Esophagus squamous epithelium (tissue), 5 donors: ENCODE results near the gene C1orf210. TPM values are rescaled to one million over a fixed set of nuclear protein-coding genes. Genes with fewer than 3 reads are reported as not detected.
A peak's percentile ranks its signal among the peaks of the same experiment; 100 is the strongest.

Source experiments
- DNase-seq: peaks from one replicate; lab custom pipeline; 2025; lab: John Stamatoyannopoulos, UW
- H3K27ac ChIP-seq, 4 donors: fragments of 200-600 bp; sonication (generic); one replicate each; pipeline ENCODE4 v1.5.1; 2016 to 2019; ENCODE audit warnings: mild to moderate bottlenecking in 1 of 4
- H3K27me3 ChIP-seq, 4 donors: fragments of 200-600 bp; sonication (generic); 1 replicate in 3 of 4; 2 replicates in 1 of 4; pipeline versions ENCODE4 v1.5.1 to v1.6.0; 2017 to 2021; ENCODE audit warnings: antibody characterized with exemption in 1 of 4
- H3K36me3 ChIP-seq, 3 donors: fragments of 200-600 bp; sonication (generic); one replicate each; pipeline ENCODE4 v1.5.1; 2016 to 2019
- H3K4me1 ChIP-seq, 3 donors: fragments of 200-600 bp; sonication (generic); one replicate each; pipeline ENCODE4 v1.5.1; 2017 to 2019
- H3K4me3 ChIP-seq, 4 donors: fragments of 200-600 bp; sonication (generic); 1 replicate in 3 of 4; 2 replicates in 1 of 4; pipeline ENCODE4 v1.5.1; 2016 to 2019; ENCODE audit warnings: mild to moderate bottlenecking in 2 of 4, moderate library complexity in 1 of 4
- H3K9me3 ChIP-seq, 3 donors: fragments of 200-600 bp; sonication (generic); one replicate each; pipeline ENCODE4 v1.5.1; 2016 to 2019
- POLR2A ChIP-seq, 4 donors: fragments of 450-650 bp; IDR thresholded peaks; one replicate each; pipeline ENCODE4 v1.6.1; 2017; ENCODE audit warnings: antibody characterized with exemption in 4 of 4, mild to moderate bottlenecking in 4 of 4, moderate library complexity in 3 of 4
- WGBS, 2 donors: methylation state at CpG; one replicate each; pipeline ENCODE4 v1.1.5; 2018; 5-methylcytosine and 5-hydroxymethylcytosine counted together
- intact Hi-C: fragments of 100-400 bp; cut with DNase I; formaldehyde crosslinking; loops from one replicate; pipeline ENCODE4 v1.15.0; 2022
- total RNA-seq, 4 donors: library from RNA; depleted of rRNA; stranded (reverse); fragments of >200 nt; gene quantifications; one replicate each; pipeline ENCODE4 v1.1.0, GENCODE V29; 2016
- TF ChIP-seq, protein P1 (sequence below), 6 experiments: fragments of 450-650 bp in 4 of 6; fragments of 200-600 bp in 2 of 6; sonication (generic) in 2 of 6; IDR thresholded peaks; one replicate each; pipeline ENCODE4 v1.5.1; 2016 to 2019; ENCODE audit warnings: antibody characterized with exemption in 6 of 6, mild to moderate bottlenecking in 4 of 6, moderate library complexity in 4 of 6
- donor health status: DM: yes; HTN: yes; CAD: no.

The C1orf210 gene
- total RNA-seq, 4 donors from 2014 or later: 7.9 to 16.2 (median 11.4) TPM

DNA sequence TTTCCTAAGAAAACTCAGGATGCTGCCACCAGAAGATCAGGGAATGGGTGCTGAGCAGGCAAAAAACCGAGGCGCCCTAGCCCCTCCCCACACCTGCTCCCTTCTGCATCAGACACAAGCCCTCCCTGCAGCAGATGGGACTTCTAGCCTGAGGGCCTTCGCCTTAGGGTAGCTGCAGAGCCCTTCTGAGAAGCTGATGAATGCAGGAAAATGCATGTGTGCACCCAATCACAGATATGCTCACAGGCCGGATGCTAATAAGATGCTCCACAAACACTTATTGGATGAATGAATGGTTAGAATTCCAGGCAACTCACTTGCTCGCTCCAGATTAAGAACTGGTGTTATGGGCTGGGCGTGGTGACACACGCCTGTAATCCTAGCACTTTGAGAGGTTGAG lies 6.8 kb upstream of the C1orf210 start:
- H3K27ac ChIP-seq: peak overlapping the region in 1 of 4 donors; percentile 20
- WGBS, 2 donors: 51 to 56% methylated on average over 3 to 6 of the region's 7 CpGs
- no peaks in the 10 kb centered on the region for H3K27me3 ChIP-seq
- H3K36me3 ChIP-seq: no peaks in the 10 kb centered on the region
- TF ChIP-seq, protein P1, sequence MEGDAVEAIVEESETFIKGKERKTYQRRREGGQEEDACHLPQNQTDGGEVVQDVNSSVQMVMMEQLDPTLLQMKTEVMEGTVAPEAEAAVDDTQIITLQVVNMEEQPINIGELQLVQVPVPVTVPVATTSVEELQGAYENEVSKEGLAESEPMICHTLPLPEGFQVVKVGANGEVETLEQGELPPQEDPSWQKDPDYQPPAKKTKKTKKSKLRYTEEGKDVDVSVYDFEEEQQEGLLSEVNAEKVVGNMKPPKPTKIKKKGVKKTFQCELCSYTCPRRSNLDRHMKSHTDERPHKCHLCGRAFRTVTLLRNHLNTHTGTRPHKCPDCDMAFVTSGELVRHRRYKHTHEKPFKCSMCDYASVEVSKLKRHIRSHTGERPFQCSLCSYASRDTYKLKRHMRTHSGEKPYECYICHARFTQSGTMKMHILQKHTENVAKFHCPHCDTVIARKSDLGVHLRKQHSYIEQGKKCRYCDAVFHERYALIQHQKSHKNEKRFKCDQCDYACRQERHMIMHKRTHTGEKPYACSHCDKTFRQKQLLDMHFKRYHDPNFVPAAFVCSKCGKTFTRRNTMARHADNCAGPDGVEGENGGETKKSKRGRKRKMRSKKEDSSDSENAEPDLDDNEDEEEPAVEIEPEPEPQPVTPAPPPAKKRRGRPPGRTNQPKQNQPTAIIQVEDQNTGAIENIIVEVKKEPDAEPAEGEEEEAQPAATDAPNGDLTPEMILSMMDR (IDR thresholded peaks at IDR 0.05): no peak
- TF ChIP-seq POLR2A (IDR thresholded peaks at IDR 0.05): no peak
- H3K9me3 ChIP-seq: no peaks in the 10 kb centered on the region
- DNase-seq: no peak
- no peak overlapping the region for H3K4me3 ChIP-seq
- intact Hi-C loops: no loop called here
- peaks cover 0 to 39% (median 20%) of the 10 kb centered on the region in 3 donors for H3K4me1 ChIP-seq

DNA sequence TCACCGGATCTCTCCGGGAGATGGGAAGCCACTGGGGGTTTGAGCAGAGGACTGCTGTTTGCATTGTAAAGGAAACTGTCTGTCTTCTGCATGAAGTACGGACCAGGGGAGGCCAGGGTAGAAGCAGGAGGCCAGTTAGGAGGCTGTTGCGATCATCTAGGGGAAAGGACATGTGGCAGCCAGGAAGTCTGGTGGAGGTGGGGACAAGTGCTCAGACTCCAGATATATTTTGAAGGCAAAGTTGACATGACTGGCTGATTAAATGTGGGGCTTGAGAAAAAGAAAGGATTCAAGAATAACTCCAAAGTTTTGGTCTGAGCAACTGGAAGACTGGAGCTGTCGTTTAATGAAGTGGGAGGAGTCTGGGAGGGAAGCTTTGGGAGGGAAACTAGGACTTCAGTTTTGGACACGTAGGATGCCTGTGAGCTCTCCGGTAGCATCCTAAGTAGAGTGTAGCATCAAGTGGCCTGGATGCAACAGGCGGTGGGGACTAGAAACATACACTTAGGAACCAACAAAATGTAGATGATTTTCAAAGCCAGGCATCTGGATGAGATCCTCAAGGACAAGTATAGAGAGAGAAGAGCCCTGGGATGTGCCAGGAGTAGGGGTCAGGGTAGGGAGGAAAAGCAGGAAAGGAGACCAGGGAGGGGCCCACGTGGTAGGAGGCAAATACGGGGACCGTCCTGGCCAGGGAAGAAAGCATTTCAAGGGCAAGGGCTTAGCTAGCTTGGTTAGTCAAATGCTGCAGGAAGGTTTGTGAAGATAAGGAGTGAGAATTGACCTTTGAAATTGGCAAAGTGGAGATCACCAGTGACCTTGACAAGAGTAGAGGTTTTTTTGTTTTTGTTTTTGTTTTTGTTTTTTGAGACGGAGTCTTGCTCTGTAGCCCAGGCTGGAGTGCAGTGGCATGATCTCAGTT lies 3.7 kb upstream of the C1orf210 start:
- Histone ChIP-seq H3K27me3 (no peaks in the 10 kb centered on the region), H3K9me3 (no peaks in the 10 kb centered on the region), H3K4me3 (no peak overlapping the region), H3K27ac (no peak overlapping the region), H3K4me1 (peaks cover 3 to 30% (median 6%) of the 10 kb centered on the region in 3 donors), H3K36me3 (no peaks in the 10 kb centered on the region)
- WGBS, 2 donors: 72 to 79% methylated on average over 12 of the region's 12 CpGs
- intact Hi-C loops: no loop called here
- TF ChIP-seq, protein P1 (IDR thresholded peaks at IDR 0.05): no peak
- TF ChIP-seq POLR2A (IDR thresholded peaks at IDR 0.05): no peak
- no peak for DNase-seq

DNA sequence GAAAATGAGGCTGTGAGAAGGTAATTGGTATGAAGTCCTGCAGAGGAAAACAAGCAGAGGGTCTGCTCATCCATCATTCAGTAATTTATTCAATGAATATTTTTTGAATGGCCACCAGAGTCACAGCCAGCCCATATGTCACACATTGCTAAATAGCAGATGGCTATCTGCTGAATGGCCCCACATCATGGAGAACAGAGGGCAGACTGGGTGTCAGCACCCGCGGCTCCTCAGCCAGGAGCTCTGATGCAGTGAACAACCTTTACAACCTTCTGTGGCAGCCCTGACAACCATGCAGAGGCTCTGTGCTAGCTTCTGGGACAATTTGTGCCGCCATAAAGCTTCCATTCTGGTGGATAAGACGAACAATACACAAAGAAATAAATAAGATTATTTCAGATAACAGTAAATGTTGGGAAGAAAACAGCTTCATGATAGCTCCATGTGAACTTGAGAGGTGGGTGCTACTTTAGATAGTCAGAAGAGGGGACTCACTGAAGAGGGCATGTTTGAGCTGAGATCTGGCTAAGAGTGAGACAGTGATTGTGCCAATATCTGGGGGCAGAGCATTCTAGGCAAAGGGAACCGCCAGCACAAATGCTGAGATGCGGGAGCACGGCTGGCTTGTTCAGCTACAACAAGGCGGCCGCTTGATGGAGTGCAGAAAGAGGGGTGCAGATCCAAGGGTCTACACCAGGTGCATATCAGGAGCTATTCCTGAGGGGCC lies 2.8 kb upstream of the C1orf210 start:
- no peak for DNase-seq
- H3K27me3 ChIP-seq: no peaks in the 10 kb centered on the region
- intact Hi-C loops: no loop called here
- 85 to 89% methylated on average over 9 of the region's 9 CpGs for WGBS, 2 donors
- no peaks in the 10 kb centered on the region for H3K9me3 ChIP-seq
- TF ChIP-seq, protein P1 (IDR thresholded peaks at IDR 0.05): no peak
- no peak for TF ChIP-seq POLR2A (IDR thresholded peaks at IDR 0.05)
- H3K4me3 ChIP-seq: no peak overlapping the region
- no peaks in the 10 kb centered on the region for H3K36me3 ChIP-seq
- H3K4me1 ChIP-seq: peaks cover 0 to 23% (median 3%) of the 10 kb centered on the region in 3 donors
- no peak overlapping the region for H3K27ac ChIP-seq

DNA sequence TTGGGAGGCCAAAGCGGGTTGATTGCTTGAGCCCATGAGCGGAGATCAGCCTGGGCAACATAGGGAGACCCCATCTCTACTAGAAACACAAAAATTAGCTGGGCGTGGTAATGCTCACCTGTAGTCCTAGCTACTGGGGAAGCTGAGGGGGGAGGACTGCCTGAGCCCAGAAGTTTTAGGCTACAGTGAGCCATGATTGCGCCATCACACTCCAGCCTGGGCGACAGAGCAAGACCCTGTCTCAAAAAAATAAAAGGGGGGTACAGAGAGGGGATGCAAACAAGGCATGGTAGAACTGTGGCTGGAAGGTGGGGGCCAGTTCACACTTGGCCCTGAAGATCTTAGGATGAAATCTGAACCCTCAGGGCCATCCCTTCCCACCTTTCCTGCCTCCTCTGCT lies 1.2 kb upstream of the C1orf210 start:
- H3K27ac ChIP-seq: no peak overlapping the region
- 83 to 92% methylated on average over 5 of the region's 5 CpGs for WGBS, 2 donors
- H3K4me1 ChIP-seq: peaks cover 0 to 21% (median 3%) of the 10 kb centered on the region in 3 donors
- peaks cover 0 to 10% (median 0%) of the 10 kb centered on the region in 3 donors for H3K36me3 ChIP-seq
- no peak for DNase-seq
- TF ChIP-seq, protein P1 (IDR thresholded peaks at IDR 0.05): no peak
- TF ChIP-seq POLR2A (IDR thresholded peaks at IDR 0.05): no peak
- no peak overlapping the region for H3K4me3 ChIP-seq
- no peaks in the 10 kb centered on the region for H3K27me3 ChIP-seq
- no peaks in the 10 kb centered on the region for H3K9me3 ChIP-seq
- intact Hi-C loops: no loop called here

DNA sequence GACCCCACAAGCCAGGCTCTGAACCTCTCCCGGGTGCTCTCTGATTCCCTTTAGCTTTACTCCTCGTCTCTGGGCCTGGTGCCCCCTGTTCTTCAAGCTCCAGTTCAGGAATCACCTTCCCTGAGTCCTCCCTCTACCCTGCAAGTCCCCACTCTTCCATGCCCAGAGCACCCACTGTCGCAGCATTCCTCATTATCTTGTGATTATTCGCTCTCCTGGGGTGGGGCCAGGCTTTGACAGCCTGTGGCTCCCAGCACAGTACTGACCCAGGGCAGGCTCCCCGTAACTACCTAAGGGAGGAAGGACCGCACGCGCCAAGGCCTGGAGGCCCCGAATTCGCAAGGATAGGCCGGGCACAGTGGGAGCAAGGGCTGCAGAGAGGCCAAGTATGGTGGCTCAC lies 734 bp upstream of the C1orf210 start:
- TF ChIP-seq POLR2A (IDR thresholded peaks at IDR 0.05): no peak
- TF ChIP-seq, protein P1 (IDR thresholded peaks at IDR 0.05): no peak
- DNase-seq: no peak
- H3K9me3 ChIP-seq: no peaks in the 10 kb centered on the region
- peaks cover 0 to 11% (median 0%) of the 10 kb centered on the region in 3 donors for H3K36me3 ChIP-seq
- 82 to 86% methylated on average over 4 to 6 of the region's 11 CpGs for WGBS, 2 donors
- H3K27me3 ChIP-seq: no peaks in the 10 kb centered on the region
- no peak overlapping the region for H3K4me3 ChIP-seq
- H3K4me1 ChIP-seq: peaks cover 0 to 21% (median 3%) of the 10 kb centered on the region in 3 donors
- intact Hi-C loops: no loop called here
- no peak overlapping the region for H3K27ac ChIP-seq
